HepG2 (cell line): ENCODE results near the gene PTPRCAP. TPM values are rescaled to one million over a fixed set of nuclear protein-coding genes. Genes with fewer than 3 reads are reported as not detected.

ENCODE experiments used
- ARNTL ChIP-seq: sonication (generic); formaldehyde crosslinking; IDR thresholded peaks from 2 replicates; pipeline ENCODE4 v1.4.0; 2020; ENCODE audit warnings: mild to moderate bottlenecking, missing genetic modification reagents
- FOXK2 ChIP-seq: fragments of 450-650 bp; IDR thresholded peaks from 2 replicates; pipeline ENCODE4 v1.6.1; 2016
- HNRNPL ChIP-seq: fragments of 200-400 bp; formaldehyde crosslinking; IDR thresholded peaks from 2 replicates; pipeline ENCODE4 v1.6.1; 2017; ENCODE audit warnings: mild to moderate bottlenecking, low read depth, low read length
- HOXA3 ChIP-seq: sonication (generic); formaldehyde crosslinking; IDR thresholded peaks from 2 replicates; pipeline ENCODE4 v1.5.0; 2020; ENCODE audit warnings: missing genetic modification reagents
- HOXA9 ChIP-seq: sonication (generic); formaldehyde crosslinking; IDR thresholded peaks from 2 replicates; pipeline ENCODE4 v1.8.1; 2022; ENCODE audit warnings: missing genetic modification reagents, mild to moderate bottlenecking, moderate library complexity, borderline replicate concordance
- MED8 ChIP-seq: sonication (generic); formaldehyde crosslinking; IDR thresholded peaks from 2 replicates; pipeline ENCODE4 v1.8.1; 2023; ENCODE audit warnings: mild to moderate bottlenecking, missing genetic modification reagents; ENCODE audit not compliant: insufficient replicate concordance
- MTF1 ChIP-seq: sonication (generic); formaldehyde crosslinking; IDR thresholded peaks from 2 replicates; pipeline ENCODE4 v1.5.0; 2020; ENCODE audit warnings: missing genetic modification reagents
- NCOA1 ChIP-seq: sonication (generic); formaldehyde crosslinking; IDR thresholded peaks from 2 replicates; pipeline ENCODE4 v1.9.0; 2021; ENCODE audit warnings: missing genetic modification reagents
- PHF21A ChIP-seq: sonication (generic); formaldehyde crosslinking; IDR thresholded peaks from 2 replicates; pipeline ENCODE4 v1.5.0; 2020; ENCODE audit warnings: mild to moderate bottlenecking, missing genetic modification reagents
- RAD21 ChIP-seq: fragments of 450-650 bp; formaldehyde crosslinking; IDR thresholded peaks from 2 replicates; pipeline ENCODE4 v1.5.0; 2020; ENCODE audit warnings: mild to moderate bottlenecking
- SALL2 ChIP-seq: sonication (generic); formaldehyde crosslinking; IDR thresholded peaks from 2 replicates; pipeline ENCODE4 v1.8.1; 2023; ENCODE audit warnings: mild to moderate bottlenecking, missing genetic modification reagents, inconsistent platforms
- SP140L ChIP-seq: sonication (generic); formaldehyde crosslinking; IDR thresholded peaks from 2 replicates; pipeline ENCODE4 v1.4.0; 2020; ENCODE audit warnings: missing genetic modification reagents, borderline replicate concordance
- SRY ChIP-seq: sonication (generic); formaldehyde crosslinking; IDR thresholded peaks from 2 replicates; pipeline ENCODE4 v1.8.0; 2022; ENCODE audit warnings: mild to moderate bottlenecking, missing genetic modification reagents
- YEATS2 ChIP-seq: sonication (generic); formaldehyde crosslinking; IDR thresholded peaks from 2 replicates; pipeline ENCODE4 v1.4.0; 2020; ENCODE audit warnings: missing genetic modification reagents, borderline replicate concordance
- ZNF256 ChIP-seq: sonication (generic); formaldehyde crosslinking; conservative IDR thresholded peaks from 2 replicates; pipeline ENCODE4 v1.4.0; 2020; ENCODE audit warnings: missing genetic modification reagents
- ZNF775 ChIP-seq: sonication (generic); formaldehyde crosslinking; IDR thresholded peaks from 2 replicates; pipeline ENCODE4 v1.4.0; 2020; ENCODE audit warnings: missing genetic modification reagents, mild to moderate bottlenecking, moderate library complexity, borderline replicate concordance
- ZNF781 ChIP-seq: sonication (generic); formaldehyde crosslinking; IDR thresholded peaks from 2 replicates; pipeline ENCODE4 v1.5.1; 2020; ENCODE audit warnings: borderline replicate concordance, mild to moderate bottlenecking, missing genetic modification reagents; ENCODE audit errors: not compliant biosample characterization
- ZNF788 ChIP-seq: sonication (generic); formaldehyde crosslinking; IDR thresholded peaks from 2 replicates; pipeline ENCODE4 v1.5.0; 2020; ENCODE audit warnings: mild to moderate bottlenecking, missing genetic modification reagents, borderline replicate concordance
- polyA plus RNA-seq, 8 experiments: library from polyadenylated mRNA; depleted of rRNA in 3 of 8; stranded (reverse) in 7 of 8; unstranded in 1 of 8; fragments of >200 nt; fragmentation: Illumina TruSeq in 4 of 8; extraction: Trizol in 4 of 8; gene quantifications; 2 replicates each; pipeline versions ENCODE4 v1.2.1 to v1.2.3, GENCODE V29; 2011 to 2016; ENCODE audit warnings: low read depth in 4 of 8, missing spikeins in 1 of 8, mixed read lengths in 1 of 8; ENCODE audit not compliant: insufficient read depth in 1 of 8
- total RNA-seq, 5 experiments: library from RNA; depleted of rRNA; stranded (reverse); fragments of >200 nt; fragmentation: Illumina TruSeq; extraction: Trizol; gene quantifications; 2 replicates each; pipeline ENCODE4 v1.2.3, GENCODE V29; 2016; ENCODE audit warnings: low read depth in 1 of 5
- TF ChIP-seq, protein P1 (sequence below): sonication (generic); formaldehyde crosslinking; IDR thresholded peaks from 2 replicates; pipeline ENCODE4 v1.4.0; 2020; ENCODE audit warnings: missing genetic modification reagents
- TF ChIP-seq, protein P2 (sequence below): sonication (generic); formaldehyde crosslinking; IDR thresholded peaks from 2 replicates; pipeline ENCODE4 v1.4.0; 2020; ENCODE audit warnings: mild to moderate bottlenecking, missing genetic modification reagents
- TF ChIP-seq, protein P3 (sequence below): sonication (generic); formaldehyde crosslinking; IDR thresholded peaks from 2 replicates; pipeline ENCODE4 v1.8.0; 2022; ENCODE audit warnings: missing genetic modification reagents, mild to moderate bottlenecking, moderate library complexity, borderline replicate concordance
- TF ChIP-seq, protein P4 (sequence below): sonication (generic); formaldehyde crosslinking; IDR thresholded peaks from 2 replicates; pipeline ENCODE4 v1.8.1; 2022; ENCODE audit warnings: mild to moderate bottlenecking, missing genetic modification reagents

The PTPRCAP gene
- total and polyA plus RNA-seq, 2 of the 13 experiments (the other 11 are each of a cell fraction or from before 2014, with no cell fraction given): 0.60 to 0.70 TPM

DNA sequence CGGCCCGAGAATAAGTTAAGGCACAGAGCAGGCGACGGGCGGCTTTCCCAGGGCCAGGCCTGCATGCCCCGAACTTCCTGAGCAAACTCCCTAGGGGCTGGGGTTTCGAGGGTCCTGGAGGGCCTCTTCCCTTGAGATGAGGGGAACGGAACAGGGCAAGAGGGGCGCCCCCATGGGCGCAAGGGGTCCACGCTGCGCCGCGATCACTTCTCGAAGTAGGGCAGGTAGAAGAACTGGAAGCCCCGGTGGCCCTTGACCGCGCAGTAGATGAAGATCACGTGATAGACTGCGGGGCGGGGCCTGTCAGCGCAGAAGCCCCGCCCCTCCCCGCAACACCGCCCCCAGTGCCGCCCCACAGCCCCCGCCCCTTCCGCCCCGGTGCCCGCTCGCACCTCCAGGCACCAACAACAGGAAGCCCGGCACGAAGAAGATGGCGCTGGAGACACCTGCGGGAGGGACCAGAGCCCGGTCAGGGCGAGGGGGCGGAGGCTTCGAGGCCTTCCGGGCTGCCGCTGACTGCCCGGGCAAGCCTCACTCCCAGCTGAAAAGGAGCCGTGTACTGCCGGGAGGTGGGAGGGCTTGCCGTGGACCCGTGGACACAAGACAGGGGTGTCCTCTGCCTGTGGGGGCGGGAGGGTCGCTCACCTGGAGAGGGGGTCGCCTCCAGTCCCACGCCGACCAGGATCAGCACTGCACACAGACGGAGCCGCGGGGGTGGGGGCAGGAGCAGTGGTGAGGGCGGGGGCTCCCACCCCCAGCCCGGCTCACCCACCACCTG is 27.1 kb upstream of the PTPRCAP start (continued):
- TF ChIP-seq YEATS2 (no peak; the same call in 1 of the 2 replicates), FOXK2 (no peak), MTF1 (CRISPR knock-in tag) (no peak), PHF21A (no peak; the same call in 1 of the 2 replicates), SP140L (CRISPR knock-in tag) (no peak), SRY (peak; percentile 4; the same call in 1 of the 2 replicates), HOXA9 (CRISPR knock-in tag) (0 out of 2 replicates have a peak, but pooled peaks have one; percentile 64), SALL2 (CRISPR knock-in tag) (peak; percentile 21; the same call in 1 of the 2 replicates), HNRNPL (no peak; the same call in 1 of the 2 replicates), ZNF788 (no peak), ZNF775 (no peak), HOXA3 (CRISPR knock-in tag) (0 out of 2 replicates have a peak, but pooled peaks have one; percentile 42), RAD21 (no peak), ZNF781 (CRISPR knock-in tag) (no peak), NCOA1 (CRISPR knock-in tag) (no peak), ZNF256 (CRISPR knock-in tag) (no peak), ARNTL (CRISPR knock-in tag) (no peak), MED8 (CRISPR knock-in tag) (no peak)
- TF ChIP-seq, protein P1, sequence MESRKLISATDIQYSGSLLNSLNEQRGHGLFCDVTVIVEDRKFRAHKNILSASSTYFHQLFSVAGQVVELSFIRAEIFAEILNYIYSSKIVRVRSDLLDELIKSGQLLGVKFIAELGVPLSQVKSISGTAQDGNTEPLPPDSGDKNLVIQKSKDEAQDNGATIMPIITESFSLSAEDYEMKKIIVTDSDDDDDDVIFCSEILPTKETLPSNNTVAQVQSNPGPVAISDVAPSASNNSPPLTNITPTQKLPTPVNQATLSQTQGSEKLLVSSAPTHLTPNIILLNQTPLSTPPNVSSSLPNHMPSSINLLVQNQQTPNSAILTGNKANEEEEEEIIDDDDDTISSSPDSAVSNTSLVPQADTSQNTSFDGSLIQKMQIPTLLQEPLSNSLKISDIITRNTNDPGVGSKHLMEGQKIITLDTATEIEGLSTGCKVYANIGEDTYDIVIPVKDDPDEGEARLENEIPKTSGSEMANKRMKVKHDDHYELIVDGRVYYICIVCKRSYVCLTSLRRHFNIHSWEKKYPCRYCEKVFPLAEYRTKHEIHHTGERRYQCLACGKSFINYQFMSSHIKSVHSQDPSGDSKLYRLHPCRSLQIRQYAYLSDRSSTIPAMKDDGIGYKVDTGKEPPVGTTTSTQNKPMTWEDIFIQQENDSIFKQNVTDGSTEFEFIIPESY (CRISPR knock-in tag): no peak
- TF ChIP-seq, protein P2, sequence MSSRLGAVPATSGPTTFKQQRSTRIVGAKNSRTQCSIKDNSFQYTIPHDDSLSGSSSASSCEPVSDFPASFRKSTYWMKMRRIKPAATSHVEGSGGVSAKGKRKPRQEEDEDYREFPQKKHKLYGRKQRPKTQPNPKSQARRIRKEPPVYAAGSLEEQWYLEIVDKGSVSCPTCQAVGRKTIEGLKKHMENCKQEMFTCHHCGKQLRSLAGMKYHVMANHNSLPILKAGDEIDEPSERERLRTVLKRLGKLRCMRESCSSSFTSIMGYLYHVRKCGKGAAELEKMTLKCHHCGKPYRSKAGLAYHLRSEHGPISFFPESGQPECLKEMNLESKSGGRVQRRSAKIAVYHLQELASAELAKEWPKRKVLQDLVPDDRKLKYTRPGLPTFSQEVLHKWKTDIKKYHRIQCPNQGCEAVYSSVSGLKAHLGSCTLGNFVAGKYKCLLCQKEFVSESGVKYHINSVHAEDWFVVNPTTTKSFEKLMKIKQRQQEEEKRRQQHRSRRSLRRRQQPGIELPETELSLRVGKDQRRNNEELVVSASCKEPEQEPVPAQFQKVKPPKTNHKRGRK (CRISPR knock-in tag): no peak
- TF ChIP-seq, protein P3, sequence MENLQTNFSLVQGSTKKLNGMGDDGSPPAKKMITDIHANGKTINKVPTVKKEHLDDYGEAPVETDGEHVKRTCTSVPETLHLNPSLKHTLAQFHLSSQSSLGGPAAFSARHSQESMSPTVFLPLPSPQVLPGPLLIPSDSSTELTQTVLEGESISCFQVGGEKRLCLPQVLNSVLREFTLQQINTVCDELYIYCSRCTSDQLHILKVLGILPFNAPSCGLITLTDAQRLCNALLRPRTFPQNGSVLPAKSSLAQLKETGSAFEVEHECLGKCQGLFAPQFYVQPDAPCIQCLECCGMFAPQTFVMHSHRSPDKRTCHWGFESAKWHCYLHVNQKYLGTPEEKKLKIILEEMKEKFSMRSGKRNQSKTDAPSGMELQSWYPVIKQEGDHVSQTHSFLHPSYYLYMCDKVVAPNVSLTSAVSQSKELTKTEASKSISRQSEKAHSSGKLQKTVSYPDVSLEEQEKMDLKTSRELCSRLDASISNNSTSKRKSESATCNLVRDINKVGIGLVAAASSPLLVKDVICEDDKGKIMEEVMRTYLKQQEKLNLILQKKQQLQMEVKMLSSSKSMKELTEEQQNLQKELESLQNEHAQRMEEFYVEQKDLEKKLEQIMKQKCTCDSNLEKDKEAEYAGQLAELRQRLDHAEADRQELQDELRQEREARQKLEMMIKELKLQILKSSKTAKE (CRISPR knock-in tag): no peak
- TF ChIP-seq, protein P4, sequence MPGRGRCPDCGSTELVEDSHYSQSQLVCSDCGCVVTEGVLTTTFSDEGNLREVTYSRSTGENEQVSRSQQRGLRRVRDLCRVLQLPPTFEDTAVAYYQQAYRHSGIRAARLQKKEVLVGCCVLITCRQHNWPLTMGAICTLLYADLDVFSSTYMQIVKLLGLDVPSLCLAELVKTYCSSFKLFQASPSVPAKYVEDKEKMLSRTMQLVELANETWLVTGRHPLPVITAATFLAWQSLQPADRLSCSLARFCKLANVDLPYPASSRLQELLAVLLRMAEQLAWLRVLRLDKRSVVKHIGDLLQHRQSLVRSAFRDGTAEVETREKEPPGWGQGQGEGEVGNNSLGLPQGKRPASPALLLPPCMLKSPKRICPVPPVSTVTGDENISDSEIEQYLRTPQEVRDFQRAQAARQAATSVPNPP (CRISPR knock-in tag): no peak
